Measurements from ENCODE around the gene ICOS.
"Not testable (repeated sequence)": the region's sequence is repeated elsewhere in the genome, so short reads cannot be mapped to it uniquely, and the experiment has no call there.

ICOS gene

GRCh38 chr2:203916756-203917155 is 19.8 kb upstream of the ICOS start:
- H3K4me3 ChIP-seq (ENCODE audit: low read depth, low read length): no peak overlapping the region

- H3K4me3 ChIP-seq (ENCODE audit: low read depth, low read length): no peak overlapping the region
Measured at GRCh38 chr2:203918264-203918663, 18.3 kb upstream of the ICOS start.

DNA sequence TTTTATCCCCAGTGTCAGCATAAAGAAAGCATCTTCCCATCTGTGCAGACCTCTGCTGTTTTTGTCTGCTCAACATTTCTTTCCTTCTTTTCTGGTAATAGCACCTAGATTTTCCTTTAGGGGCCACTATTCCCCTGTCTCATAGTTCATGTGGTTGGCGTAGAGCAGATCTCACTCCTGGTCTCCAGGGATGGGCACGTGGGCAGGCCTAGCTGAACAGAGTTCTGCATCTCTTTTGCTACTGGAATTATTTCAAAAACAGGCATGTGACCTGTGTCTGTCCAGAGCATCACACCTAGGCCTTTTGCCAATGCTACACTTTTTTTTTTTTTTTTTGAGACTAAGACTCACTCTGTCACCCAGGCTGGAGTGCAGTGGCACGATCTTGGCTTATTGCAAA is 17.7 kb upstream of the ICOS start:
- no peak overlapping the region for H3K4me3 ChIP-seq (ENCODE audit: low read depth, low read length)

GRCh38 chr2:203925512-203926158 is 10.9 kb upstream of the ICOS start:
- H3K4me3 ChIP-seq (ENCODE audit: low read depth, low read length): no peak overlapping the region

- no peak overlapping the region for H3K4me3 ChIP-seq (ENCODE audit: low read depth, low read length)
Measured at GRCh38 chr2:203928849-203929248, 7.7 kb upstream of the ICOS start.

DNA sequence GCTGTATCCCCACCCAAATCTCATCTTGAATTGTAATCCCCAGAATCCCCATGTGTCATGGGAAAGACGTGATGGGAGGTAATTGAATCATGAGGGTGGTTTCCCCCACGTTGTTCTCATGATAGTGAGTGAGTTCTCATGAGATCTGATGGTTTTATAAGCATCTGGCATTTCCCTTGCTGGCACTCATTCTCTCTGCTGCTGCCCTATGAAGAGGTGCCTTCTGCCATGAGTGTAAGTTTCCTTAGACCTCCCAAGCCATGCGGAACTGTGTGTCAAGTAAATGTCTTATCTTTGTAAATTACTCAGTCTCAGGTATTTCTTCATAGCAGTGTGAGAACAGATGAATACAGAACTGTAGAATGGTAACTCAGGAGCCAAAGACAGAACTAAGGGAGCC is 5.3 kb upstream of the ICOS start:
- not testable (repeated sequence) for H3K4me3 ChIP-seq (ENCODE audit: low read depth, low read length)

DNA sequence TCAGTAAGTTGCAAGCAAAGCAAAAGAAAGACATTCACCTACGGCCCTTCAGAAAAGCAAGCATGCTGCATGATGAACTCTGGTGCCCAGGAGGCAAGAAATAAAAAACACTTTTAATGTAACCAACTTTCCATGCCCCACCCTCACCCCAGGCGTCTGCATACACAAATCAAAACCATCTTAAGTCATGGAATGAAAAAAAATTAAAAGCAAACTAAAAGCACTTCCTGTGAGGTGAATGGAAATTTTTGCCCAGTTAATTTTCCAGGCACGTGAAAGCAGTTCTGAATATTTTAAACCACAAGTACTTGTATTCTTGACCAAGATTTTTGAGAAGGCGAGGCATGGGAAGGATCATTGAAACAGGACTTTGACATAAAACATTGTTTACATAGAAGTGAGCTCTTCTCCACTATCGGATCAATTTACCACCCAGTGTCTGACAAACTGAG is 2.5 kb upstream of the ICOS start:
- H3K4me3 ChIP-seq (ENCODE audit: low read depth, low read length): no peak overlapping the region

- no peak overlapping the region for H3K4me3 ChIP-seq (ENCODE audit: low read depth, low read length)
Measured at GRCh38 chr2:203934711-203935438, 1.7 kb upstream of the ICOS start.

- no peak overlapping the region for H3K4me3 ChIP-seq (ENCODE audit: low read depth, low read length)
Measured at GRCh38 chr2:203935568-203935967, 995 bp upstream of the ICOS start.

DNA sequence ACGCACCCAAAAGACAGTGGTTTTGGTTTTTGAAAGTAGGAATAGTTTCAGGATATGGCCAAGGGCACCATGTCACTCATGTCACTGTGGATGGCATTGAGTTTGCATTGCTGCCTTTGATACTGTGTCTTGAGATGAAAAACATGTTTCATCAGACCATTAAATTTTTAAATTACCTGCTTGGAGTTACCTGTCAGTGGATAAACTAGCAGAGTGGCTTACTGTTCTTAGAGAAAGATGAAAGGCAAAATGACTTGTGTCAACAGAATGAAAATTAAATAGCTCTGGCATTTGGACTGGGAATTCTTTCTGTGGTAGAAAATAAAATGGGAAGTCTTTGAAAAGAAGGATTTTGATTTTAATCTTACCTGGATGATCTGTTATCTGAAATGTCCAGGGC is 386 bp downstream of the ICOS start:
- no peak overlapping the region for H3K4me3 ChIP-seq (ENCODE audit: low read depth, low read length)

- H3K4me3 ChIP-seq (ENCODE audit: low read depth, low read length): no peak overlapping the region
Measured at GRCh38 chr2:203937788-203938187, 1.2 kb downstream of the ICOS start.

DNA sequence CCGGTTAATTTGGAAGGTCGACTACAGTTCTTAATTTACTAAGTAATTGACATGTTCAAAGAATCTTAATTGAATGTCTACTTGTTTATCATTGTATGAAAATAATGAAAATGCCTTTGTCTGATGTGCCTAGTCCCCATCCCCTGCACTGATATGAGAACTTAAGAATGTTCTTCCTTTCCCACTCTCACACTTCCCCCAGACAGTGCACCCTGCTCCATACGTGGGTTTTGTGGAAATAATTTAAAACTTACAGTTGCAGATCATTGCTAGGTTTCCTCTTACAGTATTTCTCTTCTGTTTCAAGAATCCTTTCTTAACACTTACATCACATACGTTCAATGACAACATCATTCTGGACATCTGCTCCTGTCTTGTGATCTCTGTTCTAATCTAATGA is 3.5 kb downstream of the ICOS start:
- no peak overlapping the region for H3K4me3 ChIP-seq (ENCODE audit: low read depth, low read length)

- not testable (repeated sequence) for H3K4me3 ChIP-seq (ENCODE audit: low read depth, low read length)
Measured at GRCh38 chr2:203943493-203944382, 7.2 kb downstream of the ICOS start.

DNA sequence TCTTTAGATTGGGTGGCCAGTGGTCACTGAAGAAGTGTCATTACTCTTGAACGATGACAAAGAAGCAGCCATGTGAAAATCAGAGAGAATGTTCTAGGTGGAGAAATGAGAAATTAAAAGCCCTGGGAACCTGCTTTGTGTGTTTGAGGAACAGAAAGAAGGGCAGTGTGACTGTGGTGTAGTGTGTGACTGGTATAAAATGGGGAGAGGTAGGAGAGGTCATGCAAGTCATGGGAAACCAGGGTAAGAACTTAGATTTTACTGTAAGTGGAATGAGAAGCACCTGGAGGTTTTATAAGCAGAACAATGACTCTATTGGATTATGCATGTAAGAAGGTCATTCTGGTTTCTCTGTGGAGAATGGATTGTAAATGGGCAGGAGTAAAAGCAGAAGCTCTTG is 12.2 kb downstream of the ICOS start:
- H3K4me3 ChIP-seq (ENCODE audit: low read depth, low read length): no peak overlapping the region

- H3K4me3 ChIP-seq (ENCODE audit: low read depth, low read length): no peak overlapping the region
Measured at GRCh38 chr2:203949228-203949627, 12.7 kb downstream of the ICOS start.

DNA sequence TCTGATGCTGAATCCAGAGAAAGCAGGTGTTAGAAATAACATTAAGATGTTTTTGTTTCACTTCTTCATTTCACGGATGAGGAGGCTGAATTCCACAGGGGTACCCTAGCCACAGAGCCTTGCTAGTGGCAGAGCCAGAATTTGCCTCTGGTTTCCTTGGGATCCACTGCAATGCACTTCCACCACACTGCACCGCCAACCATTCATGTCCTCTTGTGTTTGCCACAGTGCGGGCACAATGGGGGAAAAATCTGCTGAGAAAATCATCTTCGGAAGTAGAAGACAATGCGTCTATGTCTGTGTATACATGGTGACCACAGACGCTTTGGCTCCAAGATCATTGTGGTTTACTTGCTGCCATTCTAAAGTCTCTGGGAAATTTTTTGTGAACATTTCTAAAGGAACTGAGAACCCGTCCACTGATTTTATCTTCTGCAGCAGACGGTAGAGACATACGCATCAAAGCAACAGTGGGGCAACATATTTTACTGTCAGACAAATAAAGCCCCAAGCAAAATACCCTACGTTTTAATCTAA is 14.9 kb downstream of the ICOS start:
- H3K4me3 ChIP-seq (ENCODE audit: low read depth, low read length): no peak overlapping the region

DNA sequence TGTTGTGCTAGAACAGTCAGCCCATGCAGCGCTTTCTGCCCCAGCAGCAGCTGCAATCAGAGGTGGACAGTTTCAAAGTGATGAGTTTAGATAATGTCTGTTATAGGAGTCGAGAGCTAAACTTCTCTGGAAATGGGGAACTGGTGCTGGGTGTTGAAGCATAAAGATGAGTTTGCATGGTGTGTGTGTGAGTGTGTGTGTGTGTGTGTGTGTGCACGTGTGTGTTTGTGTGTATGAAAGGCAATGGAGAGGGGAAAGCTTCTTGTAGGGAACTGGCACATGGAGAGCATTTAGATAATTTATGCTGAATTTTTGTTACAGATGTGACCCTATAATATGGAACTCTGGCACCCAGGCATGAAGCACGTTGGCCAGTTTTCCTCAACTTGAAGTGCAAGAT is 22.7 kb downstream of the ICOS start:
- no peak overlapping the region for H3K4me3 ChIP-seq (ENCODE audit: low read depth, low read length)

GRCh38 chr2:203959672-203960071 is 23.1 kb downstream of the ICOS start:
- H3K4me3 ChIP-seq (ENCODE audit: low read depth, low read length): no peak overlapping the region

DNA sequence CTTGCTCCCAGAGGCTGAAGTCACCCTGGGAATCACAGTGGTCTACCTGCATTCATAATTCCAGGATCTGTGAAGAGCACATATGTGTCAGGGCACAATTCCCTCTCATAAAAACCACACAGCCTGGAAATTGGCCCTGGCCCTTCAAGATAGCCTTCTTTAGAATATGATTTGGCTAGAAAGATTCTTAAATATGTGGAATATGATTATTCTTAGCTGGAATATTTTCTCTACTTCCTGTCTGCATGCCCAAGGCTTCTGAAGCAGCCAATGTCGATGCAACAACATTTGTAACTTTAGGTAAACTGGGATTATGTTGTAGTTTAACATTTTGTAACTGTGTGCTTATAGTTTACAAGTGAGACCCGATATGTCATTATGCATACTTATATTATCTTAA is 24.2 kb downstream of the ICOS start:
- H3K4me3 ChIP-seq (ENCODE audit: low read depth, low read length): no peak overlapping the region

DNA sequence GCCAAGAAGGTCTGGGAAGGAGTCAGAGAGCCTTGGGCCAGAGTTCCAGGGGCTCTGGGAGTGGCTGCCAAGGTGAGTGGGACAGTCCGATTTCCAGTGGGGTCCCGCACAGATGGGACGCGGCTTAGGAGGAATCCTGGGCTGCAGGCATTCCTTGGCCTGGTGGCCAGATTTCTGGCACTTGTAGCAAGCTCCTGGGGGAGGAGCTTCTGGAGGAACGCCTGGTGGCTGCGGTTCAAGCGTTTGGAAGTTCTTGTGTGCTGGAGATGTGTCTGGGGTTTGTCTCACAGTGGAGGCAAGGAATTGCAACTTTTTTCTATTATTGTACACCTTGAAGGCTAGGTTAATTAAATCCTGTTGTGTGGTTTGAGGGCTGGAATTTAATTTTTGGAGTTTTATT is 28.6 kb downstream of the ICOS start:
- H3K4me3 ChIP-seq (ENCODE audit: low read depth, low read length): not testable (repeated sequence)

- H3K4me3 ChIP-seq (ENCODE audit: low read depth, low read length): no peak overlapping the region
Measured at GRCh38 chr2:203971251-203971650, 34.7 kb downstream of the ICOS start.

All from iPS-11a (cell line).